HG03025 (cell line): ENCODE measurements around the gene FAM3C.
A peak's percentile ranks its signal among the peaks of the same experiment; 100 is the strongest.
"Not testable (repeated sequence)": the region's sequence is repeated elsewhere in the genome, so short reads cannot be mapped to it uniquely, and the experiment has no call there.

ENCODE experiments used
- ATAC-seq: cut with Tn5 transposase; IDR thresholded peaks from one replicate; pipeline ENCODE4 v1.9.1; 2021; ENCODE audit warnings: mild to moderate bottlenecking, moderate library complexity; ENCODE audit not compliant: unreplicated experiment, low FRiP score

FAM3C gene

GRCh38 chr7:121395961-121396757 is at the start of gene FAM3C:
Gene FAM3C, minus strand, starts transcription at chr7:121396308. Its CDS starts 13,339 bp downstream, at chr7:121382969.
- peak; percentile 88 for ATAC-seq

GRCh38 chr7:121442845-121443244 is 46.7 kb upstream of the FAM3C start:
- ATAC-seq = no peak

GRCh38 chr7:121440857-121441503 is 44.9 kb upstream of the FAM3C start:
- ATAC-seq = no peak

- ATAC-seq = not testable (repeated sequence)
These were observed 42.2 kb upstream of the FAM3C start for GRCh38 chr7:121438043-121438955.

GRCh38 chr7:121437470-121437869 is 41.4 kb upstream of the FAM3C start:
- ATAC-seq = no peak

- ATAC-seq = no peak
These were observed 40.6 kb upstream of the FAM3C start for GRCh38 chr7:121436688-121437087.

- ATAC-seq = no peak
These were observed 40.0 kb upstream of the FAM3C start for GRCh38 chr7:121436136-121436535.

- peak; percentile 87 for ATAC-seq
These were observed 37.7 kb upstream of the FAM3C start for GRCh38 chr7:121433775-121434174.

- peak; percentile 32 for ATAC-seq
These were observed 36.4 kb upstream of the FAM3C start for GRCh38 chr7:121432486-121432885.

- ATAC-seq = no peak
These were observed 35.9 kb upstream of the FAM3C start for GRCh38 chr7:121431996-121432395.

- no peak for ATAC-seq
These were observed 35.4 kb upstream of the FAM3C start for GRCh38 chr7:121431389-121431995.

GRCh38 chr7:121430558-121430957 is 34.5 kb upstream of the FAM3C start:
- ATAC-seq = no peak

GRCh38 chr7:121429798-121430197 is 33.7 kb upstream of the FAM3C start:
- no peak for ATAC-seq

GRCh38 chr7:121428855-121429489 is 32.9 kb upstream of the FAM3C start:
- ATAC-seq = no peak

- not testable (repeated sequence) for ATAC-seq
These were observed 25.6 kb upstream of the FAM3C start for GRCh38 chr7:121421743-121422142.

GRCh38 chr7:121420976-121421375 is 24.9 kb upstream of the FAM3C start:
- no peak for ATAC-seq

- no peak for ATAC-seq
These were observed 23.4 kb upstream of the FAM3C start for GRCh38 chr7:121419201-121420148.

- ATAC-seq = no peak
These were observed 20.4 kb upstream of the FAM3C start for GRCh38 chr7:121416533-121416932.

- ATAC-seq = no peak
These were observed 18.3 kb upstream of the FAM3C start for GRCh38 chr7:121414436-121414835.
